Endothelial cell of umbilical vein (primary cell): ENCODE measurements around the gene ENDOD1. TPM values are rescaled to one million over a fixed set of nuclear protein-coding genes. Genes with fewer than 3 reads are reported as not detected.

ENCODE experiments used
- BruUV-seq: library from RNA; stranded (reverse); fragments of 400-500 nt; replicated peaks from 2 replicates; lab custom pipeline; 2021; lab: Mats Ljungman, UMichigan
- CTCF ChIA-PET: fragments of 300-600, 350-600 bp; sonication (Branson Sonifier 250); formaldehyde crosslinking; loops from one replicate; lab custom pipeline; 2021; ENCODE audit warnings: antibody characterized with exemption, inconsistent platforms; lab: Charles Lee
- POLR2A ChIA-PET: fragments of 300-600, 350-600 bp; sonication (Branson Sonifier 250); formaldehyde crosslinking; loops from one replicate; lab custom pipeline; 2021; ENCODE audit warnings: antibody characterized with exemption, inconsistent platforms; lab: Charles Lee
- DNase-seq: peaks from one replicate; pipeline ENCODE4 v3.0.0-alpha.2; 2011; ENCODE audit warnings: low read depth, low spot score
- FAIRE-seq: peaks from 2 replicates; lab custom pipeline; 2011; peaks lifted over from hg19 to GRCh38; lab: Jason Lieb, UNC
- H2AFZ ChIP-seq: 2 replicates; pipeline ENCODE4 v1.6.0; 2012; ENCODE audit warnings: low read depth, low read length, control low read depth, inconsistent platforms
- H3K27ac ChIP-seq: 2 replicates; pipeline ENCODE4 v1.5.1; 2011; ENCODE audit warnings: low read depth, mild to moderate bottlenecking, control low read depth, low read length, moderate library complexity; ENCODE audit not compliant: insufficient read depth
- H3K27me3 ChIP-seq, 2 experiments: 2 replicates each; pipeline versions ENCODE4 v1.6.0 to v1.6.1; 2011; ENCODE audit warnings: low read length in 2 of 2, mixed read lengths in 1 of 2; ENCODE audit not compliant: control insufficient read depth in 2 of 2, insufficient read depth in 2 of 2
- H3K36me3 ChIP-seq, 2 experiments: 2 replicates in 1 of 2; 3 replicates in 1 of 2; pipeline ENCODE4 v1.5.1; 2011; ENCODE audit warnings: low read length in 2 of 2, mild to moderate bottlenecking in 1 of 2, moderate library complexity in 1 of 2; ENCODE audit not compliant: control insufficient read depth in 2 of 2, insufficient read depth in 2 of 2; ENCODE audit errors: extremely low read depth in 1 of 2
- H3K4me1 ChIP-seq: 3 replicates; pipeline ENCODE4 v1.5.1; 2011; ENCODE audit warnings: mild to moderate bottlenecking, low read length; ENCODE audit not compliant: control insufficient read depth, insufficient read depth; ENCODE audit errors: extremely low read depth
- H3K4me2 ChIP-seq: 2 replicates; pipeline ENCODE4 v1.6.1; 2011; ENCODE audit warnings: low read length, control low read depth, mixed read lengths; ENCODE audit not compliant: insufficient read depth
- H3K4me3 ChIP-seq, 3 experiments: fragments of 200-600 bp in 1 of 3; sonication (generic), shearing (Covaris generic) in 1 of 3; replicated peaks in 1 of 3; 2 replicates each; pipeline ENCODE4 v1.5.1; 2011 to 2016; ENCODE audit warnings: control low read depth in 3 of 3, low read length in 3 of 3, mild to moderate bottlenecking in 2 of 3, inconsistent platforms in 1 of 3, low read depth in 1 of 3, moderate library complexity in 1 of 3; ENCODE audit not compliant: insufficient read depth in 1 of 3
- H3K79me2 ChIP-seq: 2 replicates; pipeline ENCODE4 v1.6.0; 2012; ENCODE audit warnings: low read length, inconsistent platforms; ENCODE audit not compliant: control insufficient read depth, insufficient read depth
- H3K9ac ChIP-seq: replicated peaks from 2 replicates; pipeline ENCODE3; 2011; ENCODE audit warnings: low read length, control low read depth; ENCODE audit not compliant: insufficient read depth; ENCODE audit errors: extremely low read depth
- H3K9me1 ChIP-seq: replicated peaks from 3 replicates; pipeline ENCODE4 v1.6.0; 2011; ENCODE audit warnings: mild to moderate bottlenecking, low read length; ENCODE audit not compliant: control insufficient read depth, insufficient read depth; ENCODE audit errors: extremely low read depth
- H3K9me3 ChIP-seq: replicated peaks from 2 replicates; pipeline ENCODE4 v1.5.1; 2012; ENCODE audit warnings: low read length, inconsistent platforms; ENCODE audit not compliant: control insufficient read depth, insufficient read depth
- H4K20me1 ChIP-seq: replicated peaks from 2 replicates; pipeline ENCODE3; 2011; ENCODE audit warnings: mild to moderate bottlenecking, low read length; ENCODE audit not compliant: control insufficient read depth, insufficient read depth; ENCODE audit errors: extremely low read depth
- CTCF ChIP-seq, 2 donors: IDR thresholded peaks; 1 replicate in 1 of 2; 2 replicates in 1 of 2; pipeline ENCODE4 v1.5.1; 2011; ENCODE audit warnings: low read length in 2 of 2, mild to moderate bottlenecking in 2 of 2, moderate library complexity in 2 of 2, control low read depth in 1 of 2, inconsistent platforms in 1 of 2, low read depth in 1 of 2; ENCODE audit not compliant: insufficient read depth in 1 of 2; ENCODE audit errors: extremely low read depth in 1 of 2
- EZH2 ChIP-seq: IDR thresholded peaks from 2 replicates; pipeline ENCODE4 v1.6.1; 2012; ENCODE audit warnings: borderline replicate concordance, low read depth, mild to moderate bottlenecking, moderate library complexity, low read length, inconsistent platforms; ENCODE audit not compliant: severe bottlenecking
- FOS ChIP-seq: IDR thresholded peaks from 2 replicates; pipeline ENCODE4 v1.6.1; 2011; ENCODE audit warnings: mild to moderate bottlenecking, low read length, moderate library complexity, borderline replicate concordance; ENCODE audit not compliant: insufficient read depth
- GATA2 ChIP-seq: IDR thresholded peaks from 2 replicates; pipeline ENCODE4 v1.7.0; 2011; ENCODE audit warnings: low read depth, mild to moderate bottlenecking, moderate library complexity, mixed read lengths, low read length; ENCODE audit not compliant: insufficient read length, insufficient read depth
- JUN ChIP-seq: IDR thresholded peaks from 2 replicates; pipeline ENCODE4 v1.6.1; 2011; ENCODE audit warnings: borderline replicate concordance, low read depth; ENCODE audit not compliant: insufficient read length, insufficient read depth
- MYC ChIP-seq: IDR thresholded peaks from one replicate; pipeline ENCODE4 v1.6.1; 2011; ENCODE audit warnings: mild to moderate bottlenecking, low read depth, low read length
- POLR2A ChIP-seq: IDR thresholded peaks from 2 replicates; pipeline ENCODE4 v1.6.1; 2012; ENCODE audit warnings: low read depth, mild to moderate bottlenecking, control low read depth, low read length
- POLR2AphosphoS5 ChIP-seq: IDR thresholded peaks from 2 replicates; pipeline ENCODE4 v1.6.1; 2012; ENCODE audit warnings: low read depth, mild to moderate bottlenecking, control low read depth, low read length, moderate library complexity; ENCODE audit not compliant: insufficient read depth
- dilution Hi-C: fragments of 300-500 bp; cut with MboI; formaldehyde crosslinking; loops from one replicate; pipeline ENCODE4 v1.15.0; 2019; ENCODE audit warnings: low sequenced_read_pairs; ENCODE audit not compliant: extremely low pct_ligation_motif_present
- intact Hi-C: fragments of 100-400 bp; cut with micrococcal nuclease; formaldehyde crosslinking; loops from one replicate; pipeline ENCODE4 v1.10.0; 2022
- polyA plus RNA-seq, 4 experiments: library from polyadenylated mRNA; depleted of rRNA in 3 of 4; stranded (reverse) in 3 of 4; unstranded in 1 of 4; fragments of >200 nt; gene quantifications; 2 replicates each; pipeline versions ENCODE4 v1.2.1 to v1.2.3, GENCODE V29; 2011 to 2012; ENCODE audit warnings: missing spikeins in 1 of 4
- total RNA-seq: library from RNA; stranded (reverse); gene quantifications from 2 replicates; pipeline ENCODE4 v1.2.3, GENCODE V29; 2021
- TF ChIP-seq, protein P1 (sequence below): IDR thresholded peaks from 2 replicates; pipeline ENCODE4 v1.6.1; 2011; ENCODE audit not compliant: insufficient read depth, insufficient read length

The ENDOD1 gene
- total and polyA plus RNA-seq, 2 donors (not counting 3 experiments of a cell fraction or from before 2014, with no cell fraction given), result 10.5 to 20.5 TPM

DNA sequence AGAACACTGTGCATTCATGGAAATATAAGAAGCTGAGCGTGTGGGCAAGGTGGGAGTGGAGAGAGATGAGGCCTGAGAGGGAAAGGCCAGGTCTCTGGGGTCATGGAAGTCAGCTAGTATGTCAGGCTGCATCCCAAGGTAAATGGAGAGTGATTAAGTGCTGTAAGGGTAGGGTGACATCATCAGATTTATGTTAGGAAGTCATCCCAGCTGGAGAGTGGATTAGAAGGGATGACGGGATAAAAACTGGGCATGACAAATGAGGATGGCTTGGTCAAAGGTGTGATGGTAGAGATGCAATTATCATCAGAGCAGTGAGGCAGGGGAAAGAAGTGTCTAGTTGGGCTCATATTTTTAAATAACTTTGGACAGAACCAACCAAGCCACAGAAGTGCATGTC is 3.5 kb upstream of the ENDOD1 start:
- POLR2A ChIA-PET, result no interaction called here

More for the DNA sequence above, 3.5 kb upstream of the ENDOD1 start:
- no peak for DNase-seq
- FAIRE-seq, result no peak
- dilution Hi-C loops, result no loop called here
- H3K27me3 ChIP-seq, result no peaks in the 10 kb centered on the region
- H3K27ac ChIP-seq, result no peak overlapping the region
- no peaks in the 10 kb centered on the region for H3K36me3 ChIP-seq
- H3K9me3 ChIP-seq, result no peaks in the 10 kb centered on the region
- no peak overlapping the region for H3K4me3 ChIP-seq
- no peak overlapping the region for H3K4me2 ChIP-seq
- H3K4me1 ChIP-seq, result peaks cover 11% of the 10 kb centered on the region
- no peaks in the 10 kb centered on the region for H4K20me1 ChIP-seq
- no peaks in the 10 kb centered on the region for H3K9me1 ChIP-seq
- no TSS peak for BruUV-seq
- H3K79me2 ChIP-seq, result no peaks in the 10 kb centered on the region
- TF ChIP-seq FOS (no peak), GATA2 (no peak), MYC (no peak), JUN (no peak), CTCF (IDR thresholded peaks at IDR 0.05; ENCODE audit: extremely low read depth in 1 of 2, insufficient read depth in 1 of 2, low read depth in 1 of 2, low read length in 2 of 2) (no peak), POLR2A (no peak), EZH2 (no peak), POLR2AphosphoS5 (no peak)
- TF ChIP-seq, protein P1, sequence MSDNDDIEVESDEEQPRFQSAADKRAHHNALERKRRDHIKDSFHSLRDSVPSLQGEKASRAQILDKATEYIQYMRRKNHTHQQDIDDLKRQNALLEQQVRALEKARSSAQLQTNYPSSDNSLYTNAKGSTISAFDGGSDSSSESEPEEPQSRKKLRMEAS, result no peak
- intact Hi-C loops, result loop anchor here (5.0 kb wide), 1 partner anchor 701 kb away; the partner anchor contains the start of gene FAM76B
- CTCF ChIA-PET, result interaction anchor here (0.8 to 1.4 kb wide), 2 partner anchors 14 to 19 kb away, joined by 3 to 4 read pairs; partner anchors contain the start of gene SRSF8
- no peak overlapping the region for H2AFZ ChIP-seq
- H3K9ac ChIP-seq, result no peak overlapping the region
